Activated CD8-positive, alpha-beta T cell treated with anti-CD3 and anti-CD28 coated beads for 36 hours (primary cell): ENCODE data around the gene VGF. TPM values are rescaled to one million over a fixed set of nuclear protein-coding genes. Genes with fewer than 3 reads are reported as not detected.

Source experiments
- ATAC-seq: fragments of 200-7000 bp; cut with Tn5 transposase; one replicate; pipeline ENCODE4 v1.10.0; 2021; ENCODE audit warnings: mild to moderate bottlenecking, moderate library complexity
- CTCF ChIA-PET: fragments of 350-600 bp; sonication (Branson Sonifier 250); formaldehyde crosslinking; loops from one replicate; lab custom pipeline; 2021; ENCODE audit warnings: antibody characterized with exemption; lab: Charles Lee
- POLR2A ChIA-PET: fragments of 350-600 bp; sonication (Branson Sonifier 250); formaldehyde crosslinking; loops from one replicate; lab custom pipeline; 2021; ENCODE audit warnings: antibody characterized with exemption; lab: Charles Lee
- DNase-seq: peaks from one replicate; pipeline ENCODE4 v3.0.0-alpha.2; 2020
- H3K27ac Mint-ChIP-seq: one replicate; pipeline ENCODE4 v1.8.0; 2021; ENCODE audit warnings: mild to moderate bottlenecking, mixed read lengths
- H3K27me3 Mint-ChIP-seq: one replicate; pipeline ENCODE4 v1.8.0; 2021; ENCODE audit warnings: mixed read lengths
- H3K36me3 Mint-ChIP-seq: one replicate; pipeline ENCODE4 v1.8.0; 2021; ENCODE audit warnings: low read depth, mixed read lengths
- H3K4me1 Mint-ChIP-seq: one replicate; pipeline ENCODE4 v1.8.0; 2021; ENCODE audit warnings: low read depth, mixed read lengths
- H3K4me3 Mint-ChIP-seq: one replicate; pipeline ENCODE4 v1.8.0; 2021; ENCODE audit warnings: mild to moderate bottlenecking, moderate library complexity, mixed read lengths
- H3K9me3 Mint-ChIP-seq: one replicate; pipeline ENCODE4 v1.8.0; 2021; ENCODE audit warnings: mixed read lengths
- intact Hi-C: fragments of 100-400 bp; cut with micrococcal nuclease; formaldehyde crosslinking; loops from one replicate; pipeline ENCODE4 v1.10.0; 2022
- total RNA-seq, 2 experiments: library from RNA; stranded (reverse); gene quantifications; one replicate each; pipeline ENCODE4 v1.2.3, GENCODE V29; 2021
- TF ChIP-seq, protein P1 (sequence below): fragments of 200-600 bp; IDR thresholded peaks from one replicate; pipeline ENCODE4 v1.8.0; 2022; ENCODE audit warnings: antibody characterized with exemption, mild to moderate bottlenecking

VGF gene
- not detected for total RNA-seq

DNA sequence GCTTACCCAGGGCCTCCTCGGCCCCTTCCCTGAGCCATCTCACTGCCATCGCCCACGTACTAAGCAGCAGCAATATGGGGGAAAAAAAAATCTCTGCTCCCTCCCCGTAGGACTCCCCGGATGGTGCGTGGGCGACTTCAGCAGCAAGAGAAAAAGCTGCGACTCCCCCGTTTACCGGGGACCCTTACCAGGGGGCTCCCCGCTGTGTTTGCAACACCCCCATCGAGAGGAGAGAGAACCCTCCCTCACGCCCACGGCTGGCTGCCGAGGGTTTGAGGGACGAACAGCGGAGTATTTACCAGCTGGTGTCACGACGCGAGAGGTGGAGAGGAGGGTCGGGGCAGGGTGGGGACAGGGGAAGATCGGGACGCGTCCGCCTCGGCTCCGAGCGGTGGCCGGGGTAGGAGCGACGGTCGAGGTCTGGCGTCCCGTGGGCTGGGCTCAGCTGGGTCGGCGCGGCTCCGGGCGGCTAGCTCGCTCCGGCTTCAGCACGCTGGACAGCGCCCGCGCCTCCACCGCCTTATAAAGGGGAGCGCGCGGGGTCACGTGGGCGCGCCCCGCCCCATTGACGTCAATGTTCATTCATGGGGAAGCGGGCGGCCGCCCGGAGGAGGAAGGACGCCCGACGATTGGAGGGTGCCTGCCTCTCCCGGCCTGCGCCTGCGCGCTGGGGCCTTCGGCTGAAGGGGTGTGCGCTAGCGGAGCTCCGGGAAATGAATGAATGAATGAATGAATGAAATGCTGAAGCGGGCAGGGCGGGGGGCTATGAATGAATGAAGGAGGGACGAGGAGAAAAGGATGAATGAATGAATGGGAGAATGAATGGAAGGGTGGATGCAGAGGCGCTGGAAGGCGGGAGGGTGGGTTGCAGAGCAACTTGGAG lies at the start of gene VGF:
VGF (minus strand) TSS at position 495 of the 883 bp plus-strand sequence. CDS start 726 bp downstream, outside the sequence.
- peak within 1 kb of the TSS; percentile 69 for H3K4me3 Mint-ChIP-seq
- peaks cover 53% of the 10 kb centered on the region for H3K4me1 Mint-ChIP-seq
- peak; percentile 96 for DNase-seq
- H3K27me3 Mint-ChIP-seq = peaks cover 54% of the 10 kb centered on the region
- TF ChIP-seq, protein P1, sequence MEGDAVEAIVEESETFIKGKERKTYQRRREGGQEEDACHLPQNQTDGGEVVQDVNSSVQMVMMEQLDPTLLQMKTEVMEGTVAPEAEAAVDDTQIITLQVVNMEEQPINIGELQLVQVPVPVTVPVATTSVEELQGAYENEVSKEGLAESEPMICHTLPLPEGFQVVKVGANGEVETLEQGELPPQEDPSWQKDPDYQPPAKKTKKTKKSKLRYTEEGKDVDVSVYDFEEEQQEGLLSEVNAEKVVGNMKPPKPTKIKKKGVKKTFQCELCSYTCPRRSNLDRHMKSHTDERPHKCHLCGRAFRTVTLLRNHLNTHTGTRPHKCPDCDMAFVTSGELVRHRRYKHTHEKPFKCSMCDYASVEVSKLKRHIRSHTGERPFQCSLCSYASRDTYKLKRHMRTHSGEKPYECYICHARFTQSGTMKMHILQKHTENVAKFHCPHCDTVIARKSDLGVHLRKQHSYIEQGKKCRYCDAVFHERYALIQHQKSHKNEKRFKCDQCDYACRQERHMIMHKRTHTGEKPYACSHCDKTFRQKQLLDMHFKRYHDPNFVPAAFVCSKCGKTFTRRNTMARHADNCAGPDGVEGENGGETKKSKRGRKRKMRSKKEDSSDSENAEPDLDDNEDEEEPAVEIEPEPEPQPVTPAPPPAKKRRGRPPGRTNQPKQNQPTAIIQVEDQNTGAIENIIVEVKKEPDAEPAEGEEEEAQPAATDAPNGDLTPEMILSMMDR = no peak
- ChIA-PET CTCF (interaction anchor here (0.9 to 2.7 kb wide), 7 partner anchors 9 to 78 kb away, joined by 3 to 27 read pairs (median 6); partner anchors contain the start of gene AP1S1), POLR2A (interaction anchor here (1.2 to 1.4 kb wide), 2 partner anchors 9 to 79 kb away, joined by 4 read pairs; partner anchors contain the start of gene FIS1)
- H3K27ac Mint-ChIP-seq = no peak within 1 kb of the TSS
- ATAC-seq = peak; percentile 75
- H3K9me3 Mint-ChIP-seq = no peaks in the 10 kb centered on the region
- H3K36me3 Mint-ChIP-seq = peaks cover 6% of the 10 kb centered on the region
- intact Hi-C loops = no loop called here

DNA sequence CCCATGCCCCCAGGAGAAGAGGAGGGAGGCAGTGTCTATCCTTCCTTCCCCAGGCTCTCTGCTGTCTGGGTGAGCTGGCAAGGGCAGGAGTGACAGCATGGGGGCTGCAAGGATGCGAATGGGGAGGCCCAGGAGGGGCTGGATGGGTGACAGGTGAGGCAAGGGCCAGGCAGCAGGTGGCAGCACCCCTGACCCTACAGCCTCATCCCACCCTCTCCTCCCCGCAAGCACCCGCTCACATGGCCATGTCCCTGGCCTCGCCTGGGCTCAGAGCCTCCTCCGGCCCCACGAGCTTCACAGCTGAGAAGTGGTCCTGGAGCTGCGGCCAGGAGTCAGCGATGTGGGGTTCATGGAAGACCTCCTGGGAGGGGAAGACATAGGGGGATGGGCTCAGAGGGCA lies 46.6 kb upstream of the VGF start:
- Mint-ChIP-seq H3K27ac (no peak overlapping the region), H3K4me1 (peaks cover 9% of the 10 kb centered on the region), H3K4me3 (no peak overlapping the region), H3K36me3 (peaks cover 3% of the 10 kb centered on the region), H3K27me3 (no peaks in the 10 kb centered on the region), H3K9me3 (no peaks in the 10 kb centered on the region)
- ATAC-seq = no peak
- TF ChIP-seq, protein P1 = no peak
- CTCF ChIA-PET = interaction anchor here (1.5 to 2.4 kb wide), 2 partner anchors 17 to 71 kb away, joined by 3 to 6 read pairs; no protein-coding TSS in a partner anchor
- no peak for DNase-seq
- POLR2A ChIA-PET = no interaction called here
- intact Hi-C loops = no loop called here

DNA sequence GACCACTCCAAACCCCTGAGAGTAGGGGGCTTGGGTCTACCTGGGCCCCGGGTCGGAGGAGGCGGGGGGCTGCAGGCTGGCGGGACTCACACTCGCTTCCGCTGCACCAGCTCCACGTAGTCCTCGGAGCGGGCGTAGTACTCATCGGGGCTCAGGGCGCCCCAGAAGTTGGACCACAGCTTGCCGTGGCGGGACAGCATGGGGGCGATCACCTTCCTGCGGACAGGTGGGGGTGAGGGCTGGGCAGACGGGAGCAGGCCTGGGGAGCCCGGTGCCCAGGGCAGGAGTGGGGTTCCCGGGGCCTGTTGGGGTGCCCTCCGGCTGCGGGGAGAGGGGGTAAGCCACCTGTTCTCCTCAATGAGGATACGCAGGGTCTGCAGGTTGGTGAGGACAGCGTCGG lies 46.1 kb upstream of the VGF start:
- DNase-seq = no peak
- intact Hi-C loops = no loop called here
- CTCF ChIA-PET = interaction anchor here (1.5 to 2.4 kb wide), 2 partner anchors 17 to 71 kb away, joined by 3 to 6 read pairs; no protein-coding TSS in a partner anchor
- TF ChIP-seq, protein P1 = no peak
- ATAC-seq = no peak
- H3K27me3 Mint-ChIP-seq = no peaks in the 10 kb centered on the region
- H3K4me1 Mint-ChIP-seq = peaks cover 5% of the 10 kb centered on the region
- H3K27ac Mint-ChIP-seq = no peak overlapping the region
- POLR2A ChIA-PET = no interaction called here
- H3K4me3 Mint-ChIP-seq = no peak overlapping the region
- H3K9me3 Mint-ChIP-seq = no peaks in the 10 kb centered on the region
- H3K36me3 Mint-ChIP-seq = peaks cover 5% of the 10 kb centered on the region

DNA sequence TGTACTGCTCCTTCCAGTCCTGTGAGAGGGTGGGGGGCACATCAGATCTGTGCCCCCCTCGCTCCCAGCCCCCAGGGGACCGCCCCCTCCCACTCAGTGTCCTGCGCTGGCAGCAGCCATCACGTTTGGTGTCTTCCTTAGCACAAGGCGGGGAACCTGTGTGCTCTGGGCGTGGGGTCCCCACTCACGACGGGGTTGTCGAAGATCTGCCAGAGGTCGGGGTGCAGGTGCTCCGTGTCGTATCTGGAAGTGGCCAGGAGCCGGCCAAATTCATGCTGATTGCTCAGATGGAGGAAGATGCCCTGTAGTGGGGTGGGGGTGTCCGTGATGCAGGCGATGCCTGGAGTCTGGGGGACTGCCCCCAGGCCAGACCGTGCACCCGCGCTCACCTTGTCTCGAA lies 44.8 kb upstream of the VGF start:
- intact Hi-C loops = no loop called here
- Mint-ChIP-seq H3K27ac (no peak overlapping the region), H3K4me1 (no peaks in the 10 kb centered on the region), H3K4me3 (no peak overlapping the region), H3K36me3 (peaks cover 5% of the 10 kb centered on the region), H3K27me3 (no peaks in the 10 kb centered on the region), H3K9me3 (no peaks in the 10 kb centered on the region)
- CTCF ChIA-PET = interaction anchor here (2.4 kb wide), 1 partner anchor 73 kb away, joined by 6 read pairs; no protein-coding TSS in a partner anchor
- DNase-seq (no peak), ATAC-seq (no peak)
- POLR2A ChIA-PET = no interaction called here
- TF ChIP-seq, protein P1 = no peak

DNA sequence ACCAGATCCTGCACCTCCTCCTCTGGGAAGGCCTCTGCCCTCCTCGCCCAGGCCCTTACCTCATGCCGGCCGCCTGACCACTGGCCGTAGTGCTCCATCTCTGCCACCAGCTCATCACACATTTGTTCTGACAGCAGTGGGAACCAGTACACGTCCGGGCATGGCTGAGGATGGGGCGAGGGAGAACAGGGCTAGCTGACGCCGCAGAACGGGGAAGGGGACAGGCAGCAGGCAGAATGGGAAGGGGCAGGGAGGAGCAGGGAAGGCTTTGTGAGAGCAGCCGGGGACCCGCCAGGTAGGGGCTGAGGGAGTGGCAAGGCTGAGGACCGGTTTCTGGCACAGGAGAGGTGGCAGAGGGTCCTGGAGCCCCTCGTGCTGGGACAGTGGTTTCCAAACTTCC lies 43.4 kb upstream of the VGF start:
- Mint-ChIP-seq H3K36me3 (peaks cover 5% of the 10 kb centered on the region), H3K27me3 (peaks cover 4% of the 10 kb centered on the region), H3K27ac (no peak overlapping the region), H3K4me1 (no peaks in the 10 kb centered on the region), H3K4me3 (no peak overlapping the region), H3K9me3 (no peaks in the 10 kb centered on the region)
- ATAC-seq (no peak), DNase-seq (no peak)
- TF ChIP-seq, protein P1 = no peak
- ChIA-PET POLR2A (interaction anchor here (0.7 to 0.8 kb wide), 2 partner anchors 9 to 576 kb away, joined by 3 read pairs; partner anchors contain the start of genes PLOD3 and ZNHIT1), CTCF (no interaction called here)
- intact Hi-C loops = no loop called here
